ENCODE data around the gene SIK3. TPM values are rescaled to one million over a fixed set of nuclear protein-coding genes. Genes with fewer than 3 reads are reported as not detected.

SIK3 gene
- total and polyA plus RNA-seq, 2 donors (not counting 3 experiments of a cell fraction or from before 2014, with no cell fraction given), result 10.3 to 21.3 TPM

- no peak overlapping the region for H2AFZ ChIP-seq (ENCODE audit: low read depth, low read length)
- H3K9ac ChIP-seq (replicated peaks; ENCODE audit: extremely low read depth, insufficient read depth, low read length), result no peak overlapping the region
- FAIRE-seq (no peak), DNase-seq (ENCODE audit: low read depth, low spot score) (no peak)
- no peak overlapping the region for H3K4me3 ChIP-seq (replicated peaks in 1 of 3; ENCODE audit: insufficient read depth in 1 of 3, low read depth in 1 of 3, low read length in 3 of 3)
- TF ChIP-seq, protein P1, sequence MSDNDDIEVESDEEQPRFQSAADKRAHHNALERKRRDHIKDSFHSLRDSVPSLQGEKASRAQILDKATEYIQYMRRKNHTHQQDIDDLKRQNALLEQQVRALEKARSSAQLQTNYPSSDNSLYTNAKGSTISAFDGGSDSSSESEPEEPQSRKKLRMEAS (IDR thresholded peaks at IDR 0.05; ENCODE audit: insufficient read depth, insufficient read length), result no peak
- H3K4me2 ChIP-seq (ENCODE audit: insufficient read depth, low read length), result no peak overlapping the region
- intact Hi-C loops (cut with micrococcal nuclease) (no loop called here), dilution Hi-C loops (cut with MboI; ENCODE audit: extremely low pct_ligation_motif_present, low sequenced_read_pairs) (no loop called here)
- H3K79me2 ChIP-seq (ENCODE audit: control insufficient read depth, insufficient read depth, low read length), result no peaks in the 10 kb centered on the region
- POLR2A ChIA-PET, result interaction anchor here (0.7 kb wide), 1 partner anchor 69 kb away, joined by 8 read pairs; the partner anchor contains the start of gene ZPR1
- H3K36me3 ChIP-seq (ENCODE audit: control insufficient read depth in 2 of 2, extremely low read depth in 1 of 2, insufficient read depth in 2 of 2, low read length in 2 of 2), result peaks cover 2 to 16% of the 10 kb centered on the region in 2 experiments
- no peaks in the 10 kb centered on the region for H3K9me1 ChIP-seq (replicated peaks; ENCODE audit: control insufficient read depth, extremely low read depth, insufficient read depth, low read length)
- no peaks in the 10 kb centered on the region for H4K20me1 ChIP-seq (replicated peaks; ENCODE audit: control insufficient read depth, extremely low read depth, insufficient read depth, low read length)
- no peaks in the 10 kb centered on the region for H3K27me3 ChIP-seq (ENCODE audit: control insufficient read depth in 2 of 2, insufficient read depth in 2 of 2, low read length in 2 of 2)
- H3K27ac ChIP-seq (ENCODE audit: insufficient read depth, low read depth, low read length), result no peak overlapping the region
- BruUV-seq (replicated peaks), result no TSS peak
- H3K4me1 ChIP-seq (ENCODE audit: control insufficient read depth, extremely low read depth, insufficient read depth, low read length), result peaks cover 32% of the 10 kb centered on the region
- H3K9me3 ChIP-seq (replicated peaks; ENCODE audit: control insufficient read depth, insufficient read depth, low read length), result no peaks in the 10 kb centered on the region
- CTCF ChIA-PET, result no interaction called here
Measured at GRCh38 chr11:116856423-116856822, 241.8 kb downstream of the SIK3 start.

- FAIRE-seq, result no peak
- Histone ChIP-seq H3K4me3 (replicated peaks in 1 of 3; ENCODE audit: insufficient read depth in 1 of 3, low read depth in 1 of 3, low read length in 3 of 3) (no peak overlapping the region), H4K20me1 (replicated peaks; ENCODE audit: control insufficient read depth, extremely low read depth, insufficient read depth, low read length) (no peaks in the 10 kb centered on the region), H3K4me2 (ENCODE audit: insufficient read depth, low read length) (no peak overlapping the region), H2AFZ (ENCODE audit: low read depth, low read length) (no peak overlapping the region), H3K79me2 (ENCODE audit: control insufficient read depth, insufficient read depth, low read length) (no peaks in the 10 kb centered on the region), H3K27ac (ENCODE audit: insufficient read depth, low read depth, low read length) (no peak overlapping the region), H3K9ac (replicated peaks; ENCODE audit: extremely low read depth, insufficient read depth, low read length) (no peak overlapping the region), H3K4me1 (ENCODE audit: control insufficient read depth, extremely low read depth, insufficient read depth, low read length) (peaks cover 26% of the 10 kb centered on the region), H3K9me1 (replicated peaks; ENCODE audit: control insufficient read depth, extremely low read depth, insufficient read depth, low read length) (no peaks in the 10 kb centered on the region), H3K36me3 (ENCODE audit: control insufficient read depth in 2 of 2, extremely low read depth in 1 of 2, insufficient read depth in 2 of 2, low read length in 2 of 2) (peaks cover 0 to 16% of the 10 kb centered on the region in 2 experiments), H3K9me3 (replicated peaks; ENCODE audit: control insufficient read depth, insufficient read depth, low read length) (no peaks in the 10 kb centered on the region), H3K27me3 (ENCODE audit: control insufficient read depth in 2 of 2, insufficient read depth in 2 of 2, low read length in 2 of 2) (no peaks in the 10 kb centered on the region)
- dilution Hi-C loops (cut with MboI; ENCODE audit: extremely low pct_ligation_motif_present, low sequenced_read_pairs), result no loop called here
- ChIA-PET POLR2A (no interaction called here), CTCF (interaction anchor here (1.7 to 3.9 kb wide), 2 partner anchors 62 to 65 kb away, joined by 4 to 27 read pairs; partner anchors contain the start of gene APOA5)
- no TSS peak for BruUV-seq (replicated peaks)
- DNase-seq (ENCODE audit: low read depth, low spot score), result no peak
- TF ChIP-seq, protein P1 (IDR thresholded peaks at IDR 0.05; ENCODE audit: insufficient read depth, insufficient read length), result no peak
- no peak for TF ChIP-seq JUN (IDR thresholded peaks at IDR 0.05; ENCODE audit: borderline replicate concordance, insufficient read depth, insufficient read length, low read depth)
- TF ChIP-seq FOS (IDR thresholded peaks at IDR 0.05; ENCODE audit: borderline replicate concordance, insufficient read depth, low read length), result no peak
- no peak for TF ChIP-seq MYC (IDR thresholded peaks at IDR 0.05; ENCODE audit: low read depth, low read length)
- no peak for TF ChIP-seq CTCF (IDR thresholded peaks at IDR 0.05; ENCODE audit: extremely low read depth in 1 of 2, insufficient read depth in 1 of 2, low read depth in 1 of 2, low read length in 2 of 2)
- no peak for TF ChIP-seq POLR2AphosphoS5 (IDR thresholded peaks at IDR 0.05; ENCODE audit: insufficient read depth, low read depth, low read length)
- no peak for TF ChIP-seq GATA2 (IDR thresholded peaks at IDR 0.05; ENCODE audit: insufficient read depth, insufficient read length, low read depth, low read length)
- no peak for TF ChIP-seq POLR2A (IDR thresholded peaks at IDR 0.05; ENCODE audit: low read depth, low read length)
- no peak for TF ChIP-seq EZH2 (IDR thresholded peaks at IDR 0.05; ENCODE audit: borderline replicate concordance, low read depth, low read length, severe bottlenecking)
- intact Hi-C loops (cut with micrococcal nuclease), result no loop called here
Measured at GRCh38 chr11:116855413-116855812, 242.8 kb downstream of the SIK3 start.

Measured in endothelial cell of umbilical vein (primary cell).